HL-60 (cell line): ENCODE data around the gene PTPRM.

ENCODE experiments used
- CTCF ChIP-seq: IDR thresholded peaks from one replicate; pipeline ENCODE4 v1.5.1; 2011; ENCODE audit warnings: low read length, control low read depth, inconsistent platforms; ENCODE audit not compliant: insufficient read depth
- REST ChIP-seq: IDR thresholded peaks from 2 replicates; pipeline ENCODE4 v1.6.1; 2012; ENCODE audit warnings: low read depth; ENCODE audit not compliant: insufficient replicate concordance

GRCh38 chr18:8454136-8454535 lies 887.0 kb downstream of the PTPRM start:
- TF ChIP-seq CTCF, result no peak
- TF ChIP-seq REST, result no peak
